AG09309 (cell line): ENCODE data around the gene NUDT16.

ENCODE experiments used
- DNase-seq: peaks from one replicate; pipeline ENCODE4 v3.0.0-alpha.2; 2010; ENCODE audit warnings: low read depth
- H3K4me3 ChIP-seq: 2 replicates; pipeline ENCODE4 v1.5.1; 2011; ENCODE audit warnings: mild to moderate bottlenecking, low read depth, low read length, moderate library complexity; ENCODE audit not compliant: control insufficient read depth
- TF ChIP-seq, protein P1 (sequence below): IDR thresholded peaks from 2 replicates; pipeline ENCODE4 v1.5.1; 2011; ENCODE audit warnings: mild to moderate bottlenecking, low read depth, low read length, inconsistent platforms; ENCODE audit not compliant: insufficient read depth, control insufficient read depth; ENCODE audit errors: missing control alignments

NUDT16 gene

DNA sequence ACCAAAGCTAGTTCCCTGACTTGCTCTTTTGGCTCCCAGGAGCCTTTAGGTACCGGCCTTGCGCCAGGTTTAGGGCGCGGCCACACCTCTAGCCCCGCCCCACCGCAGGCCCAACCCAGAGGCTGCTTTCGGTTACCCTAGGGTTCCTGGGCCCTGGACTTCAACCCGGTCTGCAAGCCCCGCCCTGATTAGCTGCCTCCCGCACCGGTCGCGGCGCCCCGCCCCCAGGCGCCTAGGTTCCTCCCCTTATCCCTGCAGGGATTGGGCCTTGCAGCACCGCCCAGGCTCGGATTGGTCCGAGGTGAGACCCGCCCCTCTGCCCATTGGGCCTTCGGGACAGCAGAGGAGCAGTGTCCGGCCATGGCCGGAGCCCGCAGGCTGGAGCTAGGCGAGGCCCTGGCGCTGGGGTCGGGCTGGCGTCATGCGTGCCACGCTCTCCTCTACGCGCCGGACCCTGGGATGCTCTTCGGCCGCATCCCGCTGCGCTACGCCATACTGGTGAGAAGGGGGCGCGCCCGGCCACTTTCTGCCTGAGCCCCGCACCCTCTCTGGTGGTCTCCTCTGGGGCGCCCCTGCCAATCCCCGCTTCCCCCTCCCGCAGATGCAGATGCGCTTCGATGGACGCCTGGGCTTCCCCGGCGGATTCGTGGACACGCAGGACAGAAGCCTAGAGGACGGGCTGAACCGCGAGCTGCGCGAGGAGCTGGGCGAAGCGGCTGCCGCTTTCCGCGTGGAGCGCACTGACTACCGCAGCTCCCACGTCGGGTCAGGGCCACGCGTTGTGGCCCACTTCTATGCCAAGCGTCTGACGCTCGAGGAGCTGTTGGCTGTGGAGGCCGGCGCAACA, at the start of gene NUDT16:
NUDT16 (plus strand) TSS at position 330 of the 847 bp plus-strand sequence; CDS start at position 361, 31 bp downstream.
- DNase-seq = peak; percentile 96

DNA sequence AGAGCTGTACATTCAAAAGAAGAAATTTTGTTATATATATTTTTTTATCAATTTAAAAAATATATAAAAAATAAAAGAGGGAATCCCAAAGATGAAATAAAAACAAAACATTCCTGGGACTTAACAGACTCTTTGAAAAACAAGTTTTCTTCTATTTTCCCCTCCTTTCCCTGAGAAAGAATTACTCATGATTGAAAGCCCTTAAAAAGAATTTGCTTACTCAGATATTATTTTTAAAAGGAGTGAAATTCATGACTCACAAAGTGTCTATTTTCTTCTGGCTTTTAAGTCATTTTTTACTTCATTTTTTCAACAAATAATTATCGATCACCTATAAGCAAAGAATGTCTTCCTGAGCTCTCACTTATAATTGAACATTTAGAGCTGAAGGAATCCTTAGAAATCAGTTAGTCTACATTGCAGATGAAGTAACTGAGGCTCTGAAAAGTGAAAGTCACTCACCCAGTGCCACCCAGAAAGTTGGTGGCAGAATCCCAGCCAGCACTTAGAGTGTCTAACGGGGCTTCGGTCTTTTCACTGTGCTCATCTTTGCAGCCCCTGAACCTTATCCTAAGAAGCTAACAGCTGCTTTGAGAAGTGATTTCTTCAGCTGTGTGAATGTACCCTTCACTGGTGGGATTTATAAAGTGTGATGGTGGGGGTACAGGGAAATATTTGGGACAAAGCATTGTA, 42.5 kb upstream of the NUDT16 start:
- no peak overlapping the region for H3K4me3 ChIP-seq
- no peak for DNase-seq
- TF ChIP-seq, protein P1, sequence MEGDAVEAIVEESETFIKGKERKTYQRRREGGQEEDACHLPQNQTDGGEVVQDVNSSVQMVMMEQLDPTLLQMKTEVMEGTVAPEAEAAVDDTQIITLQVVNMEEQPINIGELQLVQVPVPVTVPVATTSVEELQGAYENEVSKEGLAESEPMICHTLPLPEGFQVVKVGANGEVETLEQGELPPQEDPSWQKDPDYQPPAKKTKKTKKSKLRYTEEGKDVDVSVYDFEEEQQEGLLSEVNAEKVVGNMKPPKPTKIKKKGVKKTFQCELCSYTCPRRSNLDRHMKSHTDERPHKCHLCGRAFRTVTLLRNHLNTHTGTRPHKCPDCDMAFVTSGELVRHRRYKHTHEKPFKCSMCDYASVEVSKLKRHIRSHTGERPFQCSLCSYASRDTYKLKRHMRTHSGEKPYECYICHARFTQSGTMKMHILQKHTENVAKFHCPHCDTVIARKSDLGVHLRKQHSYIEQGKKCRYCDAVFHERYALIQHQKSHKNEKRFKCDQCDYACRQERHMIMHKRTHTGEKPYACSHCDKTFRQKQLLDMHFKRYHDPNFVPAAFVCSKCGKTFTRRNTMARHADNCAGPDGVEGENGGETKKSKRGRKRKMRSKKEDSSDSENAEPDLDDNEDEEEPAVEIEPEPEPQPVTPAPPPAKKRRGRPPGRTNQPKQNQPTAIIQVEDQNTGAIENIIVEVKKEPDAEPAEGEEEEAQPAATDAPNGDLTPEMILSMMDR = no peak

More for the DNA sequence above, at the start of gene NUDT16:
- peak within 1 kb of the TSS; percentile 89 for H3K4me3 ChIP-seq
- TF ChIP-seq, protein P1 = no peak

DNA sequence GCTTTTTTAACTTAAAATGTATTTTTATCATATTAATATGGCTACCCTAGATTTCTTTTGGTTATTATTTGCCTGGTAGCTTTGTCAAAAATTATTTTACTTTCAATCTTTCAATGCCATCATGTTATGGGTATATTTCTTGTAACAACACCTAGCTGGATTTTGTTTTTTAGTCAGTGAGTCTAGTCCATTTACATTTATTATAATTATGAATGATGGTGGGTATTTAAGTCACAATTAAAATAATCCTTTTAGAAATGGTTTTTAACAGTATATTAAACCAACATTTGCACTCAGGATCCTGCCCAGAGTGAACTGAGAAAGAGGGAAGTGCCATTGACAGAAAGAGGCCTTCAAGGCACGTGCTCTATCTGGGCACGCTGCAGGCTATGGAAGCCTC, 39.8 kb upstream of the NUDT16 start:
- no peak overlapping the region for H3K4me3 ChIP-seq
- no peak for DNase-seq
- TF ChIP-seq, protein P1 = no peak

DNA sequence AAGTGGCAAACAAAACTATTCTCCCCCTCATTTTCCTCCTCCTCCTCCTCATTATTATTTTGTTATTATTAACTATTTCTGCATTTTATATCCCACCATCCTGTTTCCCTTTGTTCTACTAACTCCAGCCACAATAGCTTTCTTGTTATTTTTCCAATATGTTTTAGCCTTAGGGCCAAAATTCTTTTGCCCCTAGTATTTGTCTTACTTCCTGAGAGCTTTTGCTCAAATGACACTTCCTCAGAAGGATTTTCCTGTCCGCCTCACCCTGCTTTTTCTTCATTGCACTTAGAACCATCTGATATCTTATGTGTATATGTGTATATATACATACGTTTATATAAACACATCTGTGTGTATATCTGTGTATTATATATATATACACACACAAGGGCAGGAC, 32.7 kb upstream of the NUDT16 start:
- TF ChIP-seq, protein P1 = no peak
- DNase-seq = no peak

DNA sequence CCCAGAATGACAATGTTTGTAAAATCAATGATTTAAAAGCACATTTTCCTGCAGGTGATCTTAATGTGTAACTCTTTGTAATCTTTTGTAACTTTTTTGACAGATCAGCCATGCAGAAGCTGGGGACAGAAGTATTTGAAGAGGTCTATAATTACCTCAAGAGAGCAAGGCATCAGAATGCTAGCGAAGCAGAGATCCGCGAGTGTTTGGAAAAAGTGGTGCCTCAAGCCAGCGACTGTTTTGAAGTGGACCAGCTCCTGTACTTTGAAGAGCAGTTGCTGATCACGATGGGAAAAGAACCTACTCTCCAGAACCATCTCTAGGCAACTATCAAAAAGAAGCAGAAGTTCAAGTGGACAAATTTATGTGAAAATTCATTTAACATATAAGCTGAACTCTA, 32.1 kb upstream of the NUDT16 start:
- TF ChIP-seq, protein P1 = no peak
- H3K4me3 ChIP-seq = no peak overlapping the region
- no peak for DNase-seq

More for the DNA sequence above, 32.7 kb upstream of the NUDT16 start:
- H3K4me3 ChIP-seq = no peak overlapping the region

DNA sequence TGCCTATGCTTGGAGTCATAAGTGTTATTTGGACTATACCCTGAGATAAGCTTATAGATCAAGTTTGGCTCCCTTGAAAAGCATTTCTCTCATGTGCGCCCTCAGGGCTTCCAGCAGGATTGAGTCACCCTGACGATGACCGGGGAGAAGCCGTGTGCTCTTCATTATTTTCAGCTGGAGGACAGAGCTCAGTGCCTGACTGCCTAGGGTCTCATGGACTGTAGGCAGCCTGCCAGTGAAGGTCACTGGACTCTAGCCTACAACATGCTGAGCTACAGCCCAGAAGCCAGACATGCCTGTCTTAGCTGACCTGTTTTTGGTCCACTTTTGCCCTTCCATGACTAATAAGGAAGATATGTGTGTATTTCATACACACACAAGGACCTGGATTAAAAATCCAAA, 31.6 kb upstream of the NUDT16 start:
- TF ChIP-seq, protein P1 = no peak
- peak; percentile 35 for DNase-seq
- no peak overlapping the region for H3K4me3 ChIP-seq
